ENCODE results near the gene MRPS22. TPM values are rescaled to one million over a fixed set of nuclear protein-coding genes. Genes with fewer than 3 reads are reported as not detected.

Gene MRPS22
- total RNA-seq, 1 donor from 2014 or later, result 30.4 TPM

GRCh38 chr3:139302801-139303113 lies 41.1 kb upstream of the MRPS22 start:
- H3K4me1 Mint-ChIP-seq (ENCODE audit: unreplicated experiment), result peaks cover 26% of the 10 kb centered on the region
- H3K9me3 Mint-ChIP-seq (ENCODE audit: unreplicated experiment), result no peaks in the 10 kb centered on the region
- DNase-seq (ENCODE audit: extremely low spot score, unreplicated experiment), result no peak
- no peak overlapping the region for H3K4me3 Mint-ChIP-seq (ENCODE audit: unreplicated experiment)
- H3K27ac Mint-ChIP-seq (ENCODE audit: unreplicated experiment), result peak overlapping the region; percentile 81
- TF ChIP-seq CTCF (IDR thresholded peaks at IDR 0.05), result no peak
- H3K27me3 Mint-ChIP-seq (ENCODE audit: unreplicated experiment), result no peaks in the 10 kb centered on the region
- no peaks in the 10 kb centered on the region for H3K36me3 Mint-ChIP-seq (ENCODE audit: unreplicated experiment)

GRCh38 chr3:139303216-139303615 lies 40.6 kb upstream of the MRPS22 start:
- no peak for TF ChIP-seq CTCF (IDR thresholded peaks at IDR 0.05)
- Mint-ChIP-seq H3K27me3 (ENCODE audit: unreplicated experiment) (no peaks in the 10 kb centered on the region), H3K4me3 (ENCODE audit: unreplicated experiment) (no peak overlapping the region), H3K36me3 (ENCODE audit: unreplicated experiment) (no peaks in the 10 kb centered on the region), H3K4me1 (ENCODE audit: unreplicated experiment) (peaks cover 27% of the 10 kb centered on the region), H3K9me3 (ENCODE audit: unreplicated experiment) (no peaks in the 10 kb centered on the region), H3K27ac (ENCODE audit: unreplicated experiment) (peak overlapping the region; percentile 81)
- no peak for DNase-seq (ENCODE audit: extremely low spot score, unreplicated experiment)

- Mint-ChIP-seq H3K4me1 (ENCODE audit: unreplicated experiment) (peaks cover 31% of the 10 kb centered on the region), H3K4me3 (ENCODE audit: unreplicated experiment) (no peak overlapping the region), H3K36me3 (ENCODE audit: unreplicated experiment) (no peaks in the 10 kb centered on the region), H3K27ac (ENCODE audit: unreplicated experiment) (no peak overlapping the region), H3K9me3 (ENCODE audit: unreplicated experiment) (no peaks in the 10 kb centered on the region), H3K27me3 (ENCODE audit: unreplicated experiment) (no peaks in the 10 kb centered on the region)
- no peak for DNase-seq (ENCODE audit: extremely low spot score, unreplicated experiment)
- no peak for TF ChIP-seq CTCF (IDR thresholded peaks at IDR 0.05)
Observed at GRCh38 chr3:139304383-139304782, 39.4 kb upstream of the MRPS22 start.

- Mint-ChIP-seq H3K27me3 (ENCODE audit: unreplicated experiment) (no peaks in the 10 kb centered on the region), H3K36me3 (ENCODE audit: unreplicated experiment) (no peaks in the 10 kb centered on the region), H3K4me1 (ENCODE audit: unreplicated experiment) (peaks cover 39% of the 10 kb centered on the region), H3K27ac (ENCODE audit: unreplicated experiment) (no peak overlapping the region), H3K4me3 (ENCODE audit: unreplicated experiment) (no peak overlapping the region), H3K9me3 (ENCODE audit: unreplicated experiment) (no peaks in the 10 kb centered on the region)
- TF ChIP-seq CTCF (IDR thresholded peaks at IDR 0.05), result no peak
- DNase-seq (ENCODE audit: extremely low spot score, unreplicated experiment), result no peak
Observed at GRCh38 chr3:139306078-139306477, 37.7 kb upstream of the MRPS22 start.

GRCh38 chr3:139307072-139307491 lies 36.7 kb upstream of the MRPS22 start:
- Mint-ChIP-seq H3K4me1 (ENCODE audit: unreplicated experiment) (peaks cover 35% of the 10 kb centered on the region), H3K27ac (ENCODE audit: unreplicated experiment) (no peak overlapping the region), H3K9me3 (ENCODE audit: unreplicated experiment) (no peaks in the 10 kb centered on the region), H3K27me3 (ENCODE audit: unreplicated experiment) (no peaks in the 10 kb centered on the region), H3K4me3 (ENCODE audit: unreplicated experiment) (no peak overlapping the region), H3K36me3 (ENCODE audit: unreplicated experiment) (no peaks in the 10 kb centered on the region)
- no peak for TF ChIP-seq CTCF (IDR thresholded peaks at IDR 0.05)
- no peak for DNase-seq (ENCODE audit: extremely low spot score, unreplicated experiment)

Data from osteocyte (in vitro differentiated cells).